T-cell (primary cell): ENCODE data around the gene MAN1C1. TPM values are rescaled to one million over a fixed set of nuclear protein-coding genes. Genes with fewer than 3 reads are reported as not detected.

Source experiments
- ATAC-seq, 4 experiments: fragments of 200-7000 bp in 3 of 4; fragments of 150-1000 bp in 1 of 4; cut with Tn5 transposase; replicated peaks in 1 of 4; 1 replicate in 3 of 4; 2 replicates in 1 of 4; pipeline ENCODE4 v1.10.0; 2021; ENCODE audit warnings: moderate library complexity in 3 of 4, mild to moderate bottlenecking in 2 of 4, moderate number of reproducible peaks in 1 of 4
- CTCF ChIA-PET, 2 donors: fragments of 300-600 bp; sonication (Branson Sonifier 250); formaldehyde crosslinking; loops; one replicate each; lab custom pipeline; 2022; ENCODE audit warnings: antibody characterized with exemption in 2 of 2; lab: Charles Lee
- POLR2A ChIA-PET, 2 donors: fragments of 300-600 bp; sonication (Branson Sonifier 250); formaldehyde crosslinking; loops; one replicate each; lab custom pipeline; 2022; ENCODE audit warnings: antibody characterized with exemption in 2 of 2; lab: Charles Lee
- DNase-seq, 35 experiments: peaks; one replicate each; pipeline versions ENCODE4 v3.0.0 to v3.0.0-alpha.2; 2013 to 2023
- H3K27ac ChIP-seq: one replicate; pipeline ENCODE4 v1.5.1; 2013; ENCODE audit warnings: low read length
- H3K27me3 ChIP-seq, 2 experiments: replicated peaks in 1 of 2; 1 replicate in 1 of 2; 2 replicates in 1 of 2; pipeline versions ENCODE4 v1.6.1 to v1.7.0; 2013; ENCODE audit warnings: low read length in 1 of 2, mixed read lengths in 1 of 2; ENCODE audit not compliant: control insufficient read depth in 2 of 2, insufficient read depth in 2 of 2; ENCODE audit errors: extremely low read depth in 1 of 2
- H3K36me3 ChIP-seq, 2 donors: 1 replicate in 1 of 2; 2 replicates in 1 of 2; pipeline versions ENCODE4 v1.6.1 to v1.7.0; 2013; ENCODE audit warnings: low read length in 1 of 2; ENCODE audit not compliant: control insufficient read depth in 2 of 2, insufficient read depth in 1 of 2; ENCODE audit errors: extremely low read depth in 1 of 2
- H3K4me1 ChIP-seq, 2 experiments: 1 replicate in 1 of 2; 2 replicates in 1 of 2; pipeline versions ENCODE4 v1.6.1 to v1.7.0; 2013; ENCODE audit warnings: low read length in 2 of 2, mixed read lengths in 1 of 2; ENCODE audit not compliant: insufficient read depth in 2 of 2, control insufficient read depth in 1 of 2; ENCODE audit errors: extremely low read depth in 1 of 2
- H3K4me3 ChIP-seq, 2 donors: 1 replicate in 1 of 2; 2 replicates in 1 of 2; pipeline versions ENCODE4 v1.5.1 to v1.7.0; 2013; ENCODE audit warnings: mild to moderate bottlenecking in 2 of 2, low read length in 1 of 2, moderate library complexity in 1 of 2; ENCODE audit not compliant: control insufficient read depth in 1 of 2; ENCODE audit errors: extremely low read depth in 1 of 2
- H3K9me3 ChIP-seq: 2 replicates; pipeline ENCODE4 v1.7.0; 2013
- H3K27ac Mint-ChIP-seq, 2 donors: one replicate each; pipeline ENCODE4 v1.8.0; 2020 to 2021; ENCODE audit warnings: mild to moderate bottlenecking in 2 of 2, mixed read lengths in 2 of 2
- H3K27me3 Mint-ChIP-seq, 2 donors: one replicate each; pipeline ENCODE4 v1.8.0; 2021 to 2022; ENCODE audit warnings: mixed read lengths in 2 of 2
- H3K36me3 Mint-ChIP-seq: one replicate; pipeline ENCODE4 v1.8.0; 2021; ENCODE audit warnings: mixed read lengths
- H3K4me1 Mint-ChIP-seq, 3 donors: one replicate each; pipeline ENCODE4 v1.8.0; 2020 to 2022; ENCODE audit warnings: mixed read lengths in 3 of 3, mild to moderate bottlenecking in 1 of 3
- H3K4me3 Mint-ChIP-seq, 3 donors: one replicate each; pipeline ENCODE4 v1.8.0; 2020 to 2022; ENCODE audit warnings: mild to moderate bottlenecking in 3 of 3, mixed read lengths in 3 of 3, moderate library complexity in 3 of 3
- H3K9me3 Mint-ChIP-seq, 3 donors: one replicate each; pipeline ENCODE4 v1.8.0; 2020 to 2022; ENCODE audit warnings: mixed read lengths in 3 of 3
- WGBS: methylation state at CpG from one replicate; pipeline ENCODE4 v1.1.5; 2013; ENCODE audit warnings: missing lambda C conversion rate; ENCODE audit not compliant: insufficient coverage; 5-methylcytosine and 5-hydroxymethylcytosine counted together
- total RNA-seq, 35 experiments: library from RNA in 6 of 35; stranded (reverse) in 6 of 35; fragments of 120-200 nt in 1 of 35; gene quantifications; one replicate each; pipeline versions ENCODE4 v1.2.1 to v1.2.4 and lab custom pipeline; 2013 to 2026

The MAN1C1 gene
- total RNA-seq, 5 donors from 2014 or later (not counting 1 experiment from before 2014, with no cell fraction given), result 57.5 to 90.5 (median 65.5) TPM

- Mint-ChIP-seq H3K4me1 (peaks cover 66 to 74% (median 74%) of the 10 kb centered on the region in 3 donors), H3K4me3 (peak overlapping the region in 1 of 3 donors; percentile 28), H3K36me3 (peaks cover 19% of the 10 kb centered on the region), H3K9me3 (no peaks in the 10 kb centered on the region), H3K27ac (peak overlapping the region in 1 of 2 donors; percentile 75), H3K27me3 (no peaks in the 10 kb centered on the region)
- WGBS, result 98% methylated on average over 4 of the region's 4 CpGs
- peaks cover 0 to 32% of the 10 kb centered on the region in 2 donors for H3K36me3 ChIP-seq
- peaks cover 51 to 86% of the 10 kb centered on the region in 2 experiments for H3K4me1 ChIP-seq
- ATAC-seq (no peak), DNase-seq (peak in 1 of 35 experiments; percentile 12)
- H3K9me3 ChIP-seq, result no peaks in the 10 kb centered on the region
- peaks cover 0 to 4% of the 10 kb centered on the region in 2 experiments for H3K27me3 ChIP-seq
- H3K27ac ChIP-seq, result no peak overlapping the region
- H3K4me3 ChIP-seq, result no peak overlapping the region
- CTCF ChIA-PET, result no interaction called here
- POLR2A ChIA-PET, result no interaction called here
These were observed 30.5 kb downstream of the MAN1C1 start for GRCh38 chr1:25647106-25647505.

- Histone ChIP-seq H3K36me3 (peaks cover 0 to 39% of the 10 kb centered on the region in 2 donors), H3K4me3 (no peak overlapping the region), H3K27me3 (peaks cover 0 to 4% of the 10 kb centered on the region in 2 experiments), H3K27ac (no peak overlapping the region), H3K4me1 (peaks cover 44 to 83% of the 10 kb centered on the region in 2 experiments), H3K9me3 (no peaks in the 10 kb centered on the region)
- peak overlapping the region in 1 of 2 donors; percentile 75 for H3K27ac Mint-ChIP-seq
- 97% methylated on average over 5 of the region's 5 CpGs for WGBS
- ChIA-PET CTCF (no interaction called here), POLR2A (interaction anchor here in 1 of 2 donors (0.5 kb wide), 1 partner anchor 50 kb away, joined by 8 read pairs; no protein-coding TSS in a partner anchor)
- peaks cover 59 to 68% (median 66%) of the 10 kb centered on the region in 3 donors for H3K4me1 Mint-ChIP-seq
- H3K4me3 Mint-ChIP-seq, result peak overlapping the region in 1 of 3 donors; percentile 28
- ATAC-seq, result no peak
- peak in 1 of 35 experiments; percentile 7 for DNase-seq
- H3K27me3 Mint-ChIP-seq, result no peaks in the 10 kb centered on the region
- peaks cover 19% of the 10 kb centered on the region for H3K36me3 Mint-ChIP-seq
- H3K9me3 Mint-ChIP-seq, result no peaks in the 10 kb centered on the region
These were observed 31.3 kb downstream of the MAN1C1 start for GRCh38 chr1:25647863-25648262.

GRCh38 chr1:25648681-25649440, 32.3 kb downstream of the MAN1C1 start:
- H3K27me3 ChIP-seq, result peaks cover 0 to 4% of the 10 kb centered on the region in 2 experiments
- CTCF ChIA-PET, result interaction anchor here in 1 of 2 donors (0.6 kb wide), 1 partner anchor 178 kb away, joined by 3 read pairs; no protein-coding TSS in a partner anchor
- DNase-seq, result peak in 1 of 35 experiments; percentile 6
- peaks cover 40 to 80% of the 10 kb centered on the region in 2 experiments for H3K4me1 ChIP-seq
- POLR2A ChIA-PET, result no interaction called here
- H3K36me3 ChIP-seq, result peaks cover 0 to 42% of the 10 kb centered on the region in 2 donors
- H3K4me1 Mint-ChIP-seq, result peaks cover 60 to 71% (median 68%) of the 10 kb centered on the region in 3 donors
- no peak for ATAC-seq
- H3K4me3 Mint-ChIP-seq, result no peak overlapping the region
- no peaks in the 10 kb centered on the region for H3K9me3 Mint-ChIP-seq
- H3K27me3 Mint-ChIP-seq, result no peaks in the 10 kb centered on the region
- peaks cover 22% of the 10 kb centered on the region for H3K36me3 Mint-ChIP-seq
- no peaks in the 10 kb centered on the region for H3K9me3 ChIP-seq
- H3K27ac Mint-ChIP-seq, result peak overlapping the region; percentile 15 to 72
- 67% methylated on average over 3 of the region's 6 CpGs for WGBS
- H3K4me3 ChIP-seq, result no peak overlapping the region
- no peak overlapping the region for H3K27ac ChIP-seq

- 96% methylated on average over 4 of the region's 11 CpGs for WGBS
- ATAC-seq (no peak), DNase-seq (peak in 1 of 35 experiments; percentile 10)
- no peak overlapping the region for H3K27ac ChIP-seq
- H3K36me3 Mint-ChIP-seq, result peaks cover 20% of the 10 kb centered on the region
- peaks cover 1 to 42% of the 10 kb centered on the region in 2 donors for H3K36me3 ChIP-seq
- peak overlapping the region in 1 of 2 donors; percentile 78 for H3K27ac Mint-ChIP-seq
- peaks cover 34 to 73% of the 10 kb centered on the region in 2 experiments for H3K4me1 ChIP-seq
- H3K27me3 Mint-ChIP-seq, result no peaks in the 10 kb centered on the region
- no peaks in the 10 kb centered on the region for H3K9me3 ChIP-seq
- H3K4me3 ChIP-seq, result no peak overlapping the region
- H3K27me3 ChIP-seq, result peaks cover 0 to 4% of the 10 kb centered on the region in 2 experiments
- CTCF ChIA-PET, result interaction anchor here in 1 of 2 donors (0.5 to 0.6 kb wide), 2 partner anchors 143 to 177 kb away, joined by 3 to 7 read pairs; no protein-coding TSS in a partner anchor
- no peaks in the 10 kb centered on the region for H3K9me3 Mint-ChIP-seq
- peaks cover 59 to 65% (median 64%) of the 10 kb centered on the region in 3 donors for H3K4me1 Mint-ChIP-seq
- POLR2A ChIA-PET, result interaction anchor here in 1 of 2 donors (0.5 kb wide), 1 partner anchor 84 kb away, joined by 4 read pairs; no protein-coding TSS in a partner anchor
- H3K4me3 Mint-ChIP-seq, result no peak overlapping the region
These were observed 33.1 kb downstream of the MAN1C1 start for GRCh38 chr1:25649505-25650288.

GRCh38 chr1:25650289-25650576, 33.6 kb downstream of the MAN1C1 start:
- no peaks in the 10 kb centered on the region for H3K9me3 ChIP-seq
- H3K9me3 Mint-ChIP-seq, result no peaks in the 10 kb centered on the region
- ChIA-PET CTCF (interaction anchor here in 1 of 2 donors (0.5 kb wide), 1 partner anchor 142 kb away, joined by 7 read pairs; no protein-coding TSS in a partner anchor), POLR2A (interaction anchor here in 1 of 2 donors (0.5 kb wide), 1 partner anchor 85 kb away, joined by 4 read pairs; no protein-coding TSS in a partner anchor)
- peaks cover 6 to 41% of the 10 kb centered on the region in 2 donors for H3K36me3 ChIP-seq
- H3K27me3 ChIP-seq, result no peaks in the 10 kb centered on the region
- H3K27ac Mint-ChIP-seq, result peak overlapping the region in 1 of 2 donors; percentile 78
- no peaks in the 10 kb centered on the region for H3K27me3 Mint-ChIP-seq
- DNase-seq (peak in 1 of 35 experiments; percentile 3), ATAC-seq (no peak)
- H3K36me3 Mint-ChIP-seq, result peaks cover 20% of the 10 kb centered on the region
- H3K27ac ChIP-seq, result no peak overlapping the region
- peaks cover 32 to 70% of the 10 kb centered on the region in 2 experiments for H3K4me1 ChIP-seq
- no peak overlapping the region for H3K4me3 Mint-ChIP-seq
- H3K4me3 ChIP-seq, result no peak overlapping the region
- peaks cover 59 to 64% (median 62%) of the 10 kb centered on the region in 3 donors for H3K4me1 Mint-ChIP-seq
- WGBS, result 100% methylated on average over 2 of the region's 5 CpGs
